HG03354 (cell line): ENCODE measurements around the gene GASK1A.

ENCODE experiments used
- ATAC-seq: cut with Tn5 transposase; IDR thresholded peaks from one replicate; pipeline ENCODE4 v1.9.1; 2021; ENCODE audit warnings: mild to moderate bottlenecking; ENCODE audit not compliant: unreplicated experiment, poor library complexity, severe bottlenecking

The GASK1A gene

DNA sequence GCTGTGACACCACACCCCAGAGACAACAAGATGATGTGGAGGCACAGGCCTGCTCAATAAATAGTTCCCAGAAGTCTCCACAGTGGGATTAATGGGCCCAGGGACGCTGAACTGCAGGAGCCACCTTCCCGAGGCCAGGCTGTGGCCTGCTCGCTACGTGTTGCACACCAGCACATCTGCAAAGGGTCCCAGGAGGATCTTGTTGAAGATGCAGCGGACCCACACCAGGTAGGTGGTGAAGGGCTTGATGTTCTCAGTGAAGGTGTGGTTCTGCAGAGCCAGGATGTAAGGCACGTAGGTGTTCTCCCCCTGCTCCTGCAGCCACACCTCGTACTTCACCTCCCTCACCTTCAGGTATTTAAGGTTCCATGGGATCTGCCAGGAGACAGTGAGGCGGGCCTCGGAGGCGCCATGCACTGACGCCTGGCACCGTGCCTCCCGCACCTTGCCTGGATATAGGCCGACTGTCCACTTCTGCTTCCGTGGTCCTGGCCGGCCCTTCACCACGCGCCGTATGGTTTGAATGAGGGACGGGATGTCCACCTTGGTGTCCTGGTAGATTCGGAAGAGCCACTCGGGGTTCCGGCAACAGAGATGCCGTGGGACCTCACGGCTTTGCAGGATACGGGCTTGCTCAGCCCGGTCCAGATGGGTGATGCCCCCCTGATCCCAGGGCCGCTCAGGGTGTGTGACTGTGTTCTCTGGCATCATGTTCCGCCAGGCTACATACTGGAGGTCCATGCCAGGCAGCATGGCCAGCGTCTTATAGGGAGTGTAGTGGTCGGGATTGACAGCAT lies 100.6 kb downstream of the GASK1A start:
- no peak for ATAC-seq

DNA sequence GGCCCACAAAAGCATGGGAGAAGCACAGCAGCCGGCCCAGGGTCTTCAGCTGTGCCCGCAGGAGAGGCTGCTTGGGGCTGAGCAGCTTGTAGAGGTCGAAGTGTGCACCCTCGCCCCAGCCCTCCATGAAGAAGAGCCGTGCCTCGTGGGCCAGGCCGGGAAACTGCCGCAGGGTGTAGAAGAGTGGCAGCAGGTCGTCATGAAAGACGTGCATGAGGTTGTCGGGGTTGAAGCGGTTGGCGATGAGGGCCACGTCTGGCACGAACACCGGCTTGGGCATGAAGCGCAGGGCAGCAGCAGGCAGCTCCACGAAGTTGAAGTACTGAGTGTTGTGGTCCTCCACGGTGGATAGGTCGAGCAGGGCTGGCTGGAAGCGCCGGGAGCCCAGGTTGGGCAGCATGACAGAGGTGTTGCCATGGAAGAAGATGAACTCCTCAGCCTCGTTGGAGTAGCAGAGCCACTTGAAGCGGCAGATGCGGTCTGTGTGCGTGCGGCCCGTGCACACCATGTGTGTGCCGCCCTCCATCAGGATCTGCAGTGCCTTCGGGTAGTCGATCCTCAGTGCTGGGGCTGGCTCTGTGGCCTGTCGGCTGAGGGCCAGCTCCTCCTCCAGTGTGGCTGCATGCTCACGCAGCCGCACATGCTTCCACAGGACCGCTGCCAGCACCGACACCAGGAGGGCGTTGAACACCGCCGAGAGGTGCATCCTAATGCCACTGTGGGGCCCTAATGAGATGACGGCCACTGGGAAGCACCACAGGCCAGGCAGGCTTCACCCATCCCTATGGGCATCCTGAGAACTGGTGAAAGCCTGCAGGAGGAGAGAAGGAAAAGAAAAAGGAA lies 101.8 kb downstream of the GASK1A start:
- no peak for ATAC-seq

DNA sequence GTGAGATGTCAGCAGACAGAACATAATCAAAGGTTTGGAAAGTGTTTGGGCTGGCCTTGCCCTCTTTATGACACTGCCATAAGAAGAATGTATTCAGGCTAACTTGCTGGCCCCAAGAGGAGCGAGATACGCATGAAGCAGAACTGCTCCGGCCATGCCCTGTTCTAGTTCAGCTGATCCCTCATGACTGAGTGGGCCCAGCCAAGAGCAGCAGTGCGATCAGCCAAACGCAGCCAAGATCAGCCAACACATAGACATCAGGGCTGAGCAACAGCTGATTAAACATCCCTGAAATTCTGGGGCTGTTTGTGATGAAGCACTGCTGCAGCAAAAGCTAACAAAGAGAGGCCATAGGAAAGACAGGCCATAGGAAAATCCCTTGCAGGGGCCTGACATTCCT lies 102.7 kb downstream of the GASK1A start:
- no peak for ATAC-seq

DNA sequence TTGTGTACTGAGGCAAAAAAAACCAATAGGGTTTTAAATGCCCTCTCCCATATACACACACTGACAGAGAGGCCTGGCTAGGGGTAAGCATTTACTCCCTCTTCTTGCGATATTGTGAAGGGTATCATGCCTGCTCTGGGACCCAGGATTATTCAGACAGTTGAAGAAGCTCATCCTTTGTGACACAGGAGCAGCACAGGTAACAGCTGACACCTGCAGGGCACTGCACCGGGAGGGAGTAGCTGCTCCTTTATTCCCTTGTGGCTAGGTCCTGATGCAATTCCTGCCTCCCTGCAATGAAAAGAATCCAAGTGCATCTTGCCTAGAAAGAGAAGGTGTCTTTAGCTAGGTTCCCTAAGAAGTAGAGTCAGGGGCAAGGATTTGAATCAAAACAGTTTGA lies 103.3 kb downstream of the GASK1A start:
- no peak for ATAC-seq

DNA sequence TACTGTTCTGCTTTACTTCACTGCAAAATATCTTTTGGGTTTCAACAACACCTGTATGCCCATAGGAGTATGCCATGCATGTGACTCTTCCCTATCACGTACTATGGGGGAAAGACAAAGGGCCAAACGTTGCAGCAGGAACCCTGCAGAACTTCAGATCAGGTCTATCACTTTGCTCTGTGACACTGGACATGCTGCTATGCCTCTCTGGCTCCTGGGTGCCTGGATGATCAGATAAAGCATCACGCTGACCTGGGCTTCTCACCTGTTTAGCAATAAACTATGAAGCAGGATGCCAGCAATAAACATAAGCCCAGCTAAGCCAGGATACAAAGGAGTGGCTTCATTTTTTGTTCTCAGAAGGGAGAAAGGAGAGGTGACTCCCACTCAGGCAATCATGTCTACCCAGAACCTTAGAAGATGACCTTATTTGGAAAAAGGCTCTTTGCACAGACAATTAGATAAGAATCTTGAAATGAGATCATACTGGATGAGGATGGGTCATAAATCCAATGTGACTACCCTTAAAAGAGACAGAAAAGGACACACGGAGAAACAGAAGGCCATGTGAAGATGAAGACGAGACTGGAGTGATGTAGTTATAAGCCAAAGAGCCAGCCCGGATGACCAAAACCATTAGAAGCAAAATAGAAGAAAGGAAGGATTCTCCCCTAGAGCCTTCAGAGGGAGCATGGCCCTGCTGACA lies 107.5 kb downstream of the GASK1A start:
- ATAC-seq = no peak

DNA sequence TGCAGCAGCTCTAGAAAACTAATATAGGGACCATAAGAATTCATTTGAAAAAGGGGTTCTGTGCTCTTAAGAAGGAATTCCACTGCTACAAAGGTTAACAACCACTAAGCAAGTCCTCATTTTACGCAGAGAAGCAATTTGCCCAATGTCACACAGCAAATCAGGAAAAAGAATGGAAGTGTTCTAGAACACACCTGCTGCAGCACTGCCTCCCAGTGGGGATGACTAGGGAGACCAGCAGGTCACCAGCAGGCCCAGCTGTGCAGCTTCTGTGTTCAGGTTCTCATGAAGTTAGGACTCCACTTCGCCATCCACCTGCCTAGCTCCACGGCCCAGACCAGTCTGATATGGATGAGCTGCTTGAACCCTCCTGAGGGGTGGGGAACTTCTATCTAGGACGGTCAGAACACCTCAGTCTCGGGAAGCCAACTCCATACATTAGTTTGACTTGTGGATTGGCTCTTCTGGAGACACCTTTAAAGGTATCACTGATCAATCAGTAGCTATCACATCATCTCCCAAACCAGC lies 108.2 kb downstream of the GASK1A start:
- no peak for ATAC-seq

DNA sequence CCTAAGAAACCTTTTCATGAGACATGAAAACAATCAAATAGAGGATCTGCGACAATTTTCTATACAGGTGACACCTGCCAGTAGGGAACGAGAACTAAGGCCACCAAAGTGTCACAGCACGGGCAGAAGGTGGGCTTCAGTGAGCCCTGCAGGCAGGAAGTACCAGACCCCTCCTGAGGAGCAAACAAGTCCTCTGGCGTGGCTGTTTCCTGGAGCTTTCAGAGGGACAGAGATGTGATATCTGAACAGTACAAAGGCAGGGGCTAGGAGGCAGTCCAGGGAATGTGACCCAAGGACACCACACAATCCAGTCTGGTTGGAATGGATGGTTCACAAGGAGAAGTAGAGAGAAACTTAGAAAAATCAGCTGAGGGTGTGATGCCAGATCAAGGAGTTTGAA lies 110.0 kb downstream of the GASK1A start:
- ATAC-seq = no peak

DNA sequence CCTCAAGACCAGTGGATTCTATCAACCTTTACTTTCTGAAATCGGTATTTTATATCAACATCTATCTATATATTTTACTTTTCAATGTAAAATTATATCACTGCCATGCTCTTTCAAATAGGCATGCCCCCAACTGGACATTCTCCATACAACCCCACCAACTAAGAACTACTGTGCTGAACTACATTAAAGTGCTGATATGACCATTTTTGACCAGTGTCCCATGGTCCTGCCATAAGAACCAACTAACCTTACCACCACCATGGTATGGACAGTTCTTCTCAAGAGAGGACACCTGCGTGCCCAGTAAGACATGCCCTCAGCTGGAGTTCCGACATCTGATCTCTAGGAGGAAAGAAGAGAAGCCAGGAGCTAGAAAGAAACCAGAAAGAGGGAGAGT lies 111.1 kb downstream of the GASK1A start:
- ATAC-seq = no peak

DNA sequence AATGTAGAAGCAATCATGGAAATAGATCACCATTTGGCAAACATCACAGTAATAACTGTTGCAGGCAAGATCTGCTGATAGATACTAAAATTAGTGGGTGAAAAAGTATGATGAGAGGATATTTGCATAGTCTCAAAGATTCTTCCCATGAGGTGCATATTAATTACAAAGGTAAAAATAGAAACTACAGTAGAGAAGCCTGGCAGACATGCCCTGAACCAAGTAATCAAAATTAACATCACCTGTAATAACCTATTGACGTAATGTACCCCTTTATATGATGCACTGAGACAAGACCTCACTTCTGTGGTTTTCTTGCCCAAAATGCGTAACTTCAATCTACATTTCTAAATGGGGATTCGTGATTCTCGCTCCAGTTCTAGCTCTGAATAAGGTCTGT lies 112.4 kb downstream of the GASK1A start:
- no peak for ATAC-seq

DNA sequence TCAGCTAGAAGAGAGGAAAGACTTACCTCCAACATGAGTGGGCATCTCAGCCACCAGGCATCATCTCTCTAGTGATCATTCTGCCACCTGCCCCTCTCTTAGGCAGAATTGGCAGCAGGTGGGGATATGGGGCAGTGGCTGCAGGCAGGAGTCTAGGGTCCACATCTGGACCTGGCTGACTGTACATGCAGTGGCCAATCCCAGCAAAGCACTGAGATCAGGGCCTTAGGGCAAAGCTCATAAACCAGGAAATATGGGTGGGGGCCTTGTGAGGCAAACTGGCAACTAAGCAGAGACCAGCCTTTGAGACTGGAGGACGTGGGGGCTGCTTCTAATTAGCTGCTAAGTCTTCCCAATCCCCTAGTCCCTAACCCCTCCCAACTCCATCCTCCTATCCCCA lies 113.9 kb downstream of the GASK1A start:
- no peak for ATAC-seq

DNA sequence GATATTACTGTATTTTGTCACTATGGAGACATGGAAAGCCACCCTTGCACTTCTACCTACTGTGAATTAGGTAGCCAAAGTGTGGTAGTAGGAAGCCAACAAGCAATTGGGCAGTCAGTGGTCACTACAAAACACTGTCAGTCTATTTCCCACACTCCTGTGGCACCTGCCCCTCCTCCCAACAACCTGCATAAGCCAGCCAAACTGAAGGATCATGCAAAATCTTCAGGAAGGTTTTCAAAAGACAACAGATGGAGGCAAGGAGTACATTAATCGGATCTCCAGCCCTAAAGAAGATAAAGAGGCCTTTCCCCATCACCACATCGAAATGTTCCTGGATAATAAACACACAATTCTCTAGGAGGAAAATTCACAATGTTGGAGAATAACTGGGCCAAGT lies 114.9 kb downstream of the GASK1A start:
- no peak for ATAC-seq

DNA sequence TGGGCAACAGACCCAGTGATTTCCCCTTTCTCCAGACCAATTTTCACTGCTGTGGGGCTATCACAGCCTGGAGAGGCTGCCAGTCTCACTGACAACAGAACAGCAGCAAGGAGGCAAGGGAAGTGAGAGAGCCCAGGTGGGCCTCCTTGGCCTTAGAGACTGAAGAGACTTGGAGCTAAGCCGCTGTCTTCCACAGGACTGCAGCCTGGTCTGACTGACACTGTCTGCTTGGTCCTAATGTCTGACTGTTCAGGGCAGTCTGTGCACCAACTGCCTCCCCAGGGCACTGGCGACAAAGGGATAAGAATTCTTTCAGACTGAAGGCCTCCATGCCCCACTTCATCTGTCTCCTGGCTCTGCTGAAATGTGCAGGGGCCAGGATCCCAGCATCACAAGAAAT lies 115.3 kb downstream of the GASK1A start:
- no peak for ATAC-seq

DNA sequence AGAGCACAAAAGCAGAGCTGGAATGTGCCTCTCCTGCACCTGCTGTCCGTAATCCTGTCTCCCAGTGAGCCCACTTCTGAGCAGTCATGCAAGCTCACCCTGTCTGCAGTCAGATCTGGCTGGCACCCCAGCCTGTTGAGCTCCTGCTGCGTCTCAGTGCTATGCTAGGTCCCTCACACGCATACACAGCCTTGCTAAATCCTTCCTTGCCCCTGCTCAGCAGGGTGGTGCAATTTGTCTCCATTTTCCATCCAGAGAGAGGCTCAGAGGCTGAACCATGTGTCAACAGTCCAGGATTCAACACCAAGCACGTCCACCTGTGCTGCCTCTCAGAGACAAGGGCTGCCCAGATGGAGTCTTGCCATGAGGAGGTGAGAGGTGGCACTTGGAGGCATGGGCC lies 115.7 kb downstream of the GASK1A start:
- no peak for ATAC-seq

DNA sequence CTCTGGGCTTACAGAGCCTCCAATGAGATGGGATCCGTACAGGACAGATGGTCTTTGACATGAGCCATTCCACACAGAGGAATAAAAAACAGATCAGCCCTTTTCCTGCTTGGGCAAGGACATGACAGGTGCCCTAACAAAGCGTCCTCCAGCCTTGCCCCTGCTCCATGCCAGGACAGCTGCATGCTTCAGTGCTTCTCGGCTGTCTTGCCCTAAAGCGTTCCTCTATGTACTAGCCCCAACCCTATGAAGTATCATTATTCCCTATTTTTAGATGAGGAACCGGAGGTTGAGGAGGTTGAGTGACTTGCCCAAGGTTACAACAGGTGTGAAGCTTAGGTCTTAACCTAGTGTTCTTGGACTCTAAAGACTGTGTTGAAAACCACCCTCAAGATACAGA lies 116.3 kb downstream of the GASK1A start:
- ATAC-seq = no peak

DNA sequence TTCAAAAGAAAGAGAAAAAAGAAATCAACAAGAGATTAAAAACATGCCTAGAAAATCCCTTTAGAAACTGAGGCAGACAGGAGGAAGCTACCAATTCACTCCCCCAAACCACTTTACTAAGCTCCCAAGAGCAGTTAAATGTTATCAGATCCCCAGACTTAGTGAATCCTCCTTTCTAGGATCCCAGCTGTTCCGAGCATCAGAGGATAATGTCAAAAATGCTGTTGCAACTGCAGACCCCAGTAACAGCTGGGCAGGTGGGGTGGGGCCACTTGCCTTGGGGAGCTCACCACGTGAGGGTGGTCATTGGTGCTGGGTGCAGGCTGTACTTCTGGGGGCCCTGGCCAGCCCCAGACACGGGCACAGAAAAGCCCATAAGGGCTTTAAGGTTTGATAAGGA lies 117.7 kb downstream of the GASK1A start:
- no peak for ATAC-seq

DNA sequence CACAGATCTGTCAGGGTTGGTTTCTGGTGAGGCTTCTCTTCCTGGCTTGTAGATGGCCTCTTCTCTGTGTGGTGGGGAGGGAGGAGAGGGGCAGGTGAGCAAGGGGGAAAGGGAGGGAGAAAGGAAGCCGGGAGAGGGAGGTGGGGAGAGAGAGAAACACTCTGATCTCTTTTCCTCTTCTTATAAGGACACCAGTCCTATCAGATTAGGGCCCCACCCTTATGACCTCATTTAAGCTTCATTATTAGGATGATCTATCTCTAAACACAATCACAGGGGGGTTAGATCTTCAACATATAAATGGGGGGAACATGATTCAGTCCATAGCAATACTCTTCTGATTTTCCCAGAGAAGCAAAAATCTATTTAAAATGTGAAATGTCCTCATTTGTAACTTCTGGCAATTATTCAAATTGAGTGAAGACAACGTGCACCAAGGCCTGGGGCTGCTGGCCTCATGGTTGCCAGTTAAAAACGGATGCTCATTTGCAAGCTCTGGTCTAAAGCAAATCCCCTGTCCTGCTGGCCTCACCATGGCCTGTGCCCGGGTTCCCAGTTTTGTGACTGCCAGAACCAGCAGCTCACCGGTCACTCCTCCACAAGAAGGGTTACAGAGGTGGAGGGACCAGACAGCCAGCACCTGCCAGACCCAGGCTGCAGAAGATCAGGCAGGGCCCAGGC lies 118.4 kb downstream of the GASK1A start:
- no peak for ATAC-seq

DNA sequence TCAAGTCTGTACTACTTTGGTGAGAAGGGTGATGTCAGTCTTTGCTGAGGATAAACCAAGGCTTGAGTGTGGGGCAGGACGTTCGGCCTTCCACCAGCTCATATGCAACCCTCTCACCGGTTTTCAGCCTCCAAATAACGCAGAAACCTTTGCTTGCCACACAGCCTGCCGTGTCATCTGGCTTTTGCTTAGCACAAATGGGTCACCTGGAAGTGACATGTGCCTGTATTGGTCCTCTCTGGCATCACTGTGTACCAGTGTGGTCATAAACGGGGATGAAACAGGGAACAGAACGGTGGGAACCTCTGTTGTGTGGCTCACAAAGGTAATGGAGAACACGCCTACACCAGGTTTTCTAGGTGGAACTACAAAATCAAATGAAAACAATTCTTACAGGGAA lies 119.7 kb downstream of the GASK1A start:
- no peak for ATAC-seq

DNA sequence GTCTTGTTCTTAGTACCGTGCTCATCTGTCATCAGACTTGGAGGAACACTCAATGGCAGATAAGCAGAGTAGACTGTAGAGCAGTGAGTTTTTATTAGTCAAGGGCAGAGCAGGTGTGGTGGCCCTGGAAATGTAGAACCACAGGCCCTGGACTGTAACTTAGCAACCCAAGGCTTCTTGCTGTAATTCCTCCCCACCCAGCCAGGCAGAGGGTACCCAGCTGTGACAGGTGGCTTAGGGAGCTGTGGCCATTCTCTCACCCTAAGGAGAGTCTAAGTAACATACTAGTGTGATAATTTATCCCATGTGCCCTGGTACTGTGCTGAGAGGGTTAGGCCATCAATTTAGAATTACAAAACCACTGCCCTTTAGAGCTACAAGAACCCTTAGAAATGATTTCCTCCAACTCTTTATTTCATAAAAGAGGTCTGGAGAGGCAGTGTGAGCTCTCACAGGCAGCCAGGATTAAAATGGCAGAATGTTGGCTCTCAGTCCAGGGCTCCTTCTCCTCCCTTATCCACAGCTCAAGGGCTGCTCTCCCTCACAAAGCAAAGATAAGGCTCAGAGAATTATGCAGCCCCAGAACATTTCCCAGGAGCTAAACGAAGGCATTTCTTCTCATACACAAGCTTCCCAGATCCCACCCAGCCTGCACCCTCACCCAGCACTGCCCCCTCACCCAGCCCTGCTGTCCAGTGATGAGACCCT lies 123.8 kb downstream of the GASK1A start:
- ATAC-seq = no peak

DNA sequence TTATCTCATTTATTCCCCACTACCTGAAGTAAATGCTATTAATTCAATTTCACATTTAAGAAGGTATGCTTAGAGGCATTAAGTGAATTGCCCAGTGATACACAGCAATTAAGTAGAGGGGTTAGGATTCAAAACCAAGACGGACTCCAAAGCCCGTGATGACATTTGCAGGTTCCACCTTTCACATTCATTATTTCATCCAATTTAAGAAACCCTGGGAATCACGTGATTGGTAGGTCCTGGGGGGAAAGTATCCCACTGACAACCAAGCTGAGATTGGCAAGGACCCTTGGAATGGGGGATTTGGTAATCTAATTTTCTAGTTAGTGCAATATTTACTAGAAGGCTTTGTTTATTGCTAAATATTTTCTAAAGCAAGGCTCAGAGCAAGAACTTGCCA lies 124.9 kb downstream of the GASK1A start:
- no peak for ATAC-seq
